AG04449 (cell line): ENCODE data around the gene DTNA.

Source experiments
- CTCF ChIA-PET: fragments of 350-600 bp; formaldehyde crosslinking; extraction: SDS; loops from one replicate; lab custom pipeline; 2021; ENCODE audit warnings: antibody characterized with exemption; lab: Yijun Ruan, JAX
- POLR2A ChIA-PET: fragments of 400-600, 350-600 bp; formaldehyde crosslinking; extraction: SDS; loops from one replicate; lab custom pipeline; 2020; ENCODE audit warnings: antibody characterized with exemption, inconsistent platforms; lab: Yijun Ruan, JAX
- DNase-seq: peaks from one replicate; pipeline ENCODE4 v3.0.0-alpha.2; 2010; ENCODE audit warnings: low read depth, low spot score
- H3K4me3 ChIP-seq: 2 replicates; pipeline ENCODE4 v1.5.1; 2011; ENCODE audit warnings: low read depth, mild to moderate bottlenecking, control low read depth, low read length
- TF ChIP-seq, protein P1 (sequence below): IDR thresholded peaks from one replicate; pipeline ENCODE4 v1.5.1; 2011; ENCODE audit warnings: mild to moderate bottlenecking, moderate library complexity, low read length, control low read depth, inconsistent platforms; ENCODE audit not compliant: insufficient read depth; ENCODE audit errors: missing control alignments

DTNA gene

DNA sequence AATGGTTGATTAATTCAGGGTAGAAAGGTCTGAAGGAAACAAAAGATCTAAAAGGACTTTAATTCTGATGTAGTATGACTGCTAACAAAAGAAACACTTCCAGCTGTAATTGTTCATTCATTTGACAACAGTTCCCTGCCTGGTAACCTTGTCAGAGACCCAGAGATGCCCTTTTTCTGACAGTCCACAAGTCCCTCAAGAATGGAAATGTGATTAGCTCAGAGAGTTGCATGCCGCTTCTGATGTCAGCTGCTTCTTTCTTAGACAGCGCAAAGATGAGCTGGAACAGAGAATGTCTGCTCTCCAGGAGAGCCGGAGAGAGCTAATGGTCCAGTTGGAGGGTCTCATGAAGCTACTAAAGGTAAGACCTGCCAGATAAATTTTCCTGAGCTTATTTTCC lies 153.6 kb downstream of the DTNA start:
- ChIA-PET POLR2A (no interaction called here), CTCF (interaction anchor here (5.5 kb wide), 1 partner anchor 280 kb away, joined by 39 read pairs; no protein-coding TSS in a partner anchor)
- H3K4me3 ChIP-seq: no peak overlapping the region
- TF ChIP-seq, protein P1, sequence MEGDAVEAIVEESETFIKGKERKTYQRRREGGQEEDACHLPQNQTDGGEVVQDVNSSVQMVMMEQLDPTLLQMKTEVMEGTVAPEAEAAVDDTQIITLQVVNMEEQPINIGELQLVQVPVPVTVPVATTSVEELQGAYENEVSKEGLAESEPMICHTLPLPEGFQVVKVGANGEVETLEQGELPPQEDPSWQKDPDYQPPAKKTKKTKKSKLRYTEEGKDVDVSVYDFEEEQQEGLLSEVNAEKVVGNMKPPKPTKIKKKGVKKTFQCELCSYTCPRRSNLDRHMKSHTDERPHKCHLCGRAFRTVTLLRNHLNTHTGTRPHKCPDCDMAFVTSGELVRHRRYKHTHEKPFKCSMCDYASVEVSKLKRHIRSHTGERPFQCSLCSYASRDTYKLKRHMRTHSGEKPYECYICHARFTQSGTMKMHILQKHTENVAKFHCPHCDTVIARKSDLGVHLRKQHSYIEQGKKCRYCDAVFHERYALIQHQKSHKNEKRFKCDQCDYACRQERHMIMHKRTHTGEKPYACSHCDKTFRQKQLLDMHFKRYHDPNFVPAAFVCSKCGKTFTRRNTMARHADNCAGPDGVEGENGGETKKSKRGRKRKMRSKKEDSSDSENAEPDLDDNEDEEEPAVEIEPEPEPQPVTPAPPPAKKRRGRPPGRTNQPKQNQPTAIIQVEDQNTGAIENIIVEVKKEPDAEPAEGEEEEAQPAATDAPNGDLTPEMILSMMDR: no peak
- DNase-seq: no peak

DNA sequence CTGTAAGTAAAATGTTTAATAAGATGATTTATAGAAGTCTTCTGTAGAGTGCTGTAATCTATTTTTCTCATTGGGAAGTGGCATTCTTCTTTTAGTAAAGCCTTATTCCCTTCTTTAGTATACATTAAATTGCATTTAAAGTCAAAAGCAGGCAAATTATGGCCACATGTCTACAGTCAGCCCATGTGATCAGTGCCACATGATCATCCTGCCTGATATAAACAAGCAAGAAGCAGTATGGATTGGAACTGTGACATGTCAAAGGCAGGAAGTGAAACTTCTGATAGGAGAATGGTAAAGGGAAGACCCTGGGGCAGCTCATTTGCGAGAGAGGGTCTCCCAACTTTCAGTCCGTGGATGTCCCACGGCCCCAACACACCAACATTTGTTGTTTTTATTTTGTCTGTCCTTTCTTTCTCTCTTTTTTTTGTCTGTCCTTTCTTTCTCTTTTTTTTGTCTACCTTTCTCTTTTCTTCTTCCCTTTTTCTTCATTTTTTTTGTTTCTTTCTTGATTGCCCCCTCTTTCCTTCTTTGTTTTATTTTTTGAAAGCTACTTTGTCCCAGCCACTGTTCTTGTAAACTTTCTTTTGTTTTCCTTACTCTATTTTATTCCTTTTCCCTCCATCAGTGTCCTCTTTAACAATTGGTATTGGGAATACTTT lies 154.9 kb downstream of the DTNA start:
- POLR2A ChIA-PET: no interaction called here
- DNase-seq: no peak
- CTCF ChIA-PET: interaction anchor here (1.0 to 5.5 kb wide), 4 partner anchors 37 to 279 kb away, joined by 3 to 39 read pairs (median 3); partner anchors contain the start of gene MAPRE2
- no peak overlapping the region for H3K4me3 ChIP-seq
- TF ChIP-seq, protein P1: no peak

DNA sequence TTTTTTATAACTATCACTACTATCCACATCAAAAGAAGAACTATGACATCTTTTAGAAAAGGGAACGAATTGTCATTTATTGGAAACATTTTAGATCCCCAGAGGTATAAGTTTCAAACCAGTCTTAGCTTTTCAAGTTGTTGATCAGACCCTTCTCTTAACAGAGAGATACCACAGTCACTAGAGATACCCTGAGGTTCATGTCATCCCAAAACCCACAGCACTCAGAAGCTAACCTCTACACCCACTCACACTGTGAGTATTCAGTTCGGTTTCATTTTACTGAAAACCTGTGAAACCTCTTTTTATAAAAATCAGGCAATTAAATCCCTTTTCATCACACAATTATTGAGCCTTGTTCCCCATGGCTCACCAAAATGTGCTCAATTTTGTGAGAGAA lies 156.2 kb downstream of the DTNA start:
- POLR2A ChIA-PET: no interaction called here
- DNase-seq: no peak
- CTCF ChIA-PET: interaction anchor here (0.5 to 5.5 kb wide), 23 partner anchors 11 to 743 kb away, joined by 3 to 39 read pairs (median 3); partner anchors contain the start of gene MAPRE2
- H3K4me3 ChIP-seq: no peak overlapping the region
- TF ChIP-seq, protein P1: no peak

DNA sequence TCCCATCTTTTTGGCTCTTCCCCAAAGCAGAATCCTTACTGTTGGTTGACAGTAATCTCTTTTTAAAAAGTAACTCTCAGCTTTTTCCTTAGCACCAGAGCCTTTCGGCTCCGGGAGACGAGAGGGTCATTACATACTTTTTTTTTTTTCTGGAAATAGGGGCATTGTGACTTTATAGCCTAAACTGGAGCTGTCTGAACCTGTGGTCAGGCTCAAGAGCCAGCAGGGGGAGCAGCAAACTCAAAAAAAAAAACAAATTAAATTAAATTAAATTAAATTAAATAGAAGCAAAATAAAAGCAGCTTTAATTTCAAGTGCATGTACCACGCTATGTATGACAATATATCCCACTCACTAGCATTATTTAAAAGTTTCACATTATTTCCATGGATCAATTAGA lies 156.6 kb downstream of the DTNA start:
- CTCF ChIA-PET: interaction anchor here (0.5 to 5.5 kb wide), 24 partner anchors 11 to 744 kb away, joined by 3 to 39 read pairs (median 3); no protein-coding TSS in a partner anchor

DNA sequence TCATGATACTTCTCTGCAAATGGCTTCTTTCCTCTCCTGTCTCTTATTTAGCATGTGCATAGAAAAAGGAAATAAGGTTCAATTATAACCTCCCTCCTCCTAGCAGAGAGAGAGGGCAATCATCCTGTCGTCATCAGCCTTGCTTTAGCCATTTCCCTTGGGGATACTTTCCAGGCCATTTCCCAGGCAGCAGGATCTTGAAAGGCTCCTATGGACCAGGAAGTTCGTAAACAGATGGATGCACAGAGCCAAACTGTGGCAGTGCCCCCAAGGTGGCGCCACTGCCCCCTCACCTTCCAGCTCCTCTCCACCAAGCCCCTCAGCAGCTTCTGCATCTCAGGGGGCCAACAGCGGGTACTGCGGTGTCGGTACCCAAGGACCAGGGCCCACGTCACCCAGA lies 157.4 kb downstream of the DTNA start:
- H3K4me3 ChIP-seq: no peak overlapping the region
- TF ChIP-seq, protein P1: peak; percentile 27
- POLR2A ChIA-PET: interaction anchor here (0.8 kb wide), 1 partner anchor 10 kb away, joined by 3 read pairs; no protein-coding TSS in a partner anchor
- CTCF ChIA-PET: interaction anchor here (0.6 to 5.5 kb wide), 12 partner anchors 10 to 298 kb away, joined by 3 to 39 read pairs (median 3); no protein-coding TSS in a partner anchor
- no peak for DNase-seq

More for the DNA sequence above, 156.6 kb downstream of the DTNA start:
- no peak overlapping the region for H3K4me3 ChIP-seq
- TF ChIP-seq, protein P1: peak; percentile 33
- POLR2A ChIA-PET: no interaction called here
- no peak for DNase-seq

DNA sequence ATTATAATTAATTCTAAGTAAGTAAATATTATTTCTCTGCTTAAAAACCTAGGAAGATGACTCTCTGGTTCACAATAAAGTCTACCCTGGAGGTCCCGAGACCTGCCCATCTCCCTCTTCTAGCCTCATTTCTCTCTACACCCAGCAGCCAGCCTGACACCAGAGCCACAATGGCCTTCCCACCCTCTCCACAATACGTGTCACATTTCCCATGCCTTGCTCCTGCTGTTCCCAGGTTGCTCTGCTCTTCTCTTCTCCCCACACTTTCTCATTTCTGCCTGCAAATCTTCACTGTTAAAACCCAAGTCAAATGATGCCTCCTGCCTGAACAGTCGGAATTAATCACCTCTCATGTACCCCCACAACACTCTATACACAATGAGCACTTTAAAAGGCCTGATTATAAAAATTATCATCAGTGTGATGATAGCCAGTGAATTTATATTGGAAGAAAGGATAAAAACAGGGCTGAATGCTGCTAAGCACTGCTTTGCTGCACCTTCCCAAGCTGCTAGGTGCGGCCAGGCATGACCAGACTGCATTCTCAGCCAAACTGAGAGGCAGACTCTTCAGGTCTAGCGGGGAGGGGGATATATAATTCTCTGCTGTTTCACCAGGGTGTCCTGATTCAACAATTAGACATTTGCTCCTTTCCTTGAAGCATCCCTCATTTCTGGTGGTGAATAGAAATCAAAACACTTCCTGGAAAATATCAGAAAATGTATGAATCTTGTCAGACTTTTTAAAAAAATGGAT lies 160.6 kb downstream of the DTNA start:
- POLR2A ChIA-PET: no interaction called here
- TF ChIP-seq, protein P1: no peak
- CTCF ChIA-PET: no interaction called here
- H3K4me3 ChIP-seq: no peak overlapping the region
- DNase-seq: no peak
